Stomach (tissue), 4 donors: Measurements from ENCODE around the gene SYT2.

ENCODE experiments used
- EP300 ChIP-seq: sonication (generic); formaldehyde crosslinking; IDR thresholded peaks from one replicate; pipeline ENCODE4 v1.6.1; 2017; ENCODE audit warnings: antibody characterized with exemption
- POLR2A ChIP-seq, 4 donors: fragments of 450-650 bp; IDR thresholded peaks; one replicate each; pipeline ENCODE4 v1.6.1; 2016; ENCODE audit warnings: antibody characterized with exemption in 4 of 4, control low read depth in 2 of 4, mild to moderate bottlenecking in 1 of 4, moderate library complexity in 1 of 4
- TF ChIP-seq, protein P1 (sequence below), 7 experiments: fragments of 450-650 bp in 4 of 7; fragments of 200-600 bp in 3 of 7; sonication (generic) in 3 of 7; IDR thresholded peaks; one replicate each; pipeline ENCODE4 v1.5.1; 2016 to 2019; ENCODE audit warnings: antibody characterized with exemption in 7 of 7, control low read depth in 2 of 7, mild to moderate bottlenecking in 1 of 7

- TF ChIP-seq, protein P1, sequence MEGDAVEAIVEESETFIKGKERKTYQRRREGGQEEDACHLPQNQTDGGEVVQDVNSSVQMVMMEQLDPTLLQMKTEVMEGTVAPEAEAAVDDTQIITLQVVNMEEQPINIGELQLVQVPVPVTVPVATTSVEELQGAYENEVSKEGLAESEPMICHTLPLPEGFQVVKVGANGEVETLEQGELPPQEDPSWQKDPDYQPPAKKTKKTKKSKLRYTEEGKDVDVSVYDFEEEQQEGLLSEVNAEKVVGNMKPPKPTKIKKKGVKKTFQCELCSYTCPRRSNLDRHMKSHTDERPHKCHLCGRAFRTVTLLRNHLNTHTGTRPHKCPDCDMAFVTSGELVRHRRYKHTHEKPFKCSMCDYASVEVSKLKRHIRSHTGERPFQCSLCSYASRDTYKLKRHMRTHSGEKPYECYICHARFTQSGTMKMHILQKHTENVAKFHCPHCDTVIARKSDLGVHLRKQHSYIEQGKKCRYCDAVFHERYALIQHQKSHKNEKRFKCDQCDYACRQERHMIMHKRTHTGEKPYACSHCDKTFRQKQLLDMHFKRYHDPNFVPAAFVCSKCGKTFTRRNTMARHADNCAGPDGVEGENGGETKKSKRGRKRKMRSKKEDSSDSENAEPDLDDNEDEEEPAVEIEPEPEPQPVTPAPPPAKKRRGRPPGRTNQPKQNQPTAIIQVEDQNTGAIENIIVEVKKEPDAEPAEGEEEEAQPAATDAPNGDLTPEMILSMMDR (IDR thresholded peaks at IDR 0.05): no peak
- TF ChIP-seq EP300 (no peak), POLR2A (IDR thresholded peaks at IDR 0.05) (no peak)
Measured at GRCh38 chr1:202716654-202717053, 6.4 kb upstream of the SYT2 start.
